ENCODE data around the gene WASF2. TPM values are rescaled to one million over a fixed set of nuclear protein-coding genes. Genes with fewer than 3 reads are reported as not detected.
A peak's percentile ranks its signal among the peaks of the same experiment; 100 is the strongest.

Gene WASF2
- total RNA-seq, 4 donors from 2014 or later, result 53.7 to 92.8 (median 79.8) TPM

- TF ChIP-seq POLR2A (IDR thresholded peaks at IDR 0.05), result no peak
- TF ChIP-seq CTCF (IDR thresholded peaks at IDR 0.05), result no peak
- Histone ChIP-seq H3K27ac (peak overlapping the region in 3 of 4 donors; percentile 3 to 26 (median 21)), H3K36me3 (peaks cover 4 to 62% (median 6%) of the 10 kb centered on the region in 3 donors), H3K27me3 (no peaks in the 10 kb centered on the region), H3K4me3 (no peak overlapping the region), H3K4me1 (peaks cover 0 to 66% (median 15%) of the 10 kb centered on the region in 3 donors), H3K9me3 (no peaks in the 10 kb centered on the region)
- intact Hi-C loops (cut with DNase I), result no loop called here
- 24 to 35% methylated on average over 1 of the region's 1 CpG for WGBS, 2 donors
- DNase-seq, result no peak
These were observed 45.3 kb downstream of the WASF2 start for GRCh38 chr1:27444632-27445031.

- Histone ChIP-seq H3K27me3 (no peaks in the 10 kb centered on the region), H3K36me3 (peaks cover 0 to 37% (median 6%) of the 10 kb centered on the region in 3 donors), H3K27ac (peak overlapping the region in 3 of 4 donors; percentile 62 to 87 (median 75)), H3K9me3 (no peaks in the 10 kb centered on the region), H3K4me1 (peaks cover 27 to 67% (median 43%) of the 10 kb centered on the region in 3 donors), H3K4me3 (no peak overlapping the region)
- no peak for TF ChIP-seq CTCF (IDR thresholded peaks at IDR 0.05)
- TF ChIP-seq POLR2A (IDR thresholded peaks at IDR 0.05), result no peak
- intact Hi-C loops (cut with DNase I), result no loop called here
- 37 to 41% methylated on average over 2 of the region's 2 CpGs for WGBS, 2 donors
- DNase-seq, result no peak
These were observed 50.8 kb downstream of the WASF2 start for GRCh38 chr1:27439150-27439549.

GRCh38 chr1:27438621-27439061 lies 51.3 kb downstream of the WASF2 start:
- Histone ChIP-seq H3K27me3 (no peaks in the 10 kb centered on the region), H3K9me3 (no peaks in the 10 kb centered on the region), H3K36me3 (peaks cover 0 to 32% (median 6%) of the 10 kb centered on the region in 3 donors), H3K4me1 (peaks cover 27 to 67% (median 47%) of the 10 kb centered on the region in 3 donors), H3K4me3 (no peak overlapping the region), H3K27ac (peak overlapping the region in 3 of 4 donors; percentile 62 to 87 (median 75))
- WGBS, 2 donors, result 88 to 100% methylated on average over 1 of the region's 1 CpG
- DNase-seq, result no peak
- TF ChIP-seq CTCF (IDR thresholded peaks at IDR 0.05), result no peak
- no peak for TF ChIP-seq POLR2A (IDR thresholded peaks at IDR 0.05)
- intact Hi-C loops (cut with DNase I), result no loop called here

GRCh38 chr1:27436204-27437159 lies 53.5 kb downstream of the WASF2 start:
- intact Hi-C loops (cut with DNase I), result no loop called here
- H3K4me1 ChIP-seq, result peaks cover 34 to 88% (median 60%) of the 10 kb centered on the region in 3 donors
- H3K9me3 ChIP-seq, result no peaks in the 10 kb centered on the region
- peak overlapping the region in 1 of 4 donors; percentile 29 for H3K4me3 ChIP-seq
- TF ChIP-seq CTCF (IDR thresholded peaks at IDR 0.05) (no peak), POLR2A (IDR thresholded peaks at IDR 0.05) (peak in 2 of 4 donors; percentile 14 to 58)
- no peaks in the 10 kb centered on the region for H3K27me3 ChIP-seq
- H3K27ac ChIP-seq, result peak overlapping the region; percentile 62 to 87 (median 80)
- no peak for DNase-seq
- H3K36me3 ChIP-seq, result peaks cover 0 to 22% (median 6%) of the 10 kb centered on the region in 3 donors
- 35 to 39% methylated on average over 5 of the region's 5 CpGs for WGBS, 2 donors

Data from esophagus squamous epithelium (tissue), 5 donors.